CD14-positive monocyte (primary cell): ENCODE results near the gene ENTHD1. TPM values are rescaled to one million over a fixed set of nuclear protein-coding genes. Genes with fewer than 3 reads are reported as not detected.
A peak's percentile ranks its signal among the peaks of the same experiment; 100 is the strongest.

Experiments used
- DNase-seq, 3 donors: peaks; one replicate each; pipeline ENCODE4 v3.0.0-alpha.2; 2011 to 2022
- H2AFZ ChIP-seq: 2 replicates; pipeline ENCODE4 v1.6.0; 2012; ENCODE audit warnings: mild to moderate bottlenecking, low read depth, low read length, inconsistent platforms; ENCODE audit not compliant: insufficient read depth, poor library complexity, severe bottlenecking
- H3K27ac ChIP-seq, 2 donors: 1 replicate in 1 of 2; 2 replicates in 1 of 2; pipeline ENCODE4 v1.5.1; 2012 to 2013; ENCODE audit warnings: low read length in 2 of 2, control low read depth in 1 of 2, inconsistent platforms in 1 of 2, low read depth in 1 of 2, mild to moderate bottlenecking in 1 of 2
- H3K27me3 ChIP-seq, 2 donors: one replicate each; pipeline versions ENCODE4 v1.6.0 to v1.6.1; 2011 to 2013; ENCODE audit warnings: low read length in 2 of 2; ENCODE audit not compliant: control insufficient read depth in 2 of 2, insufficient read depth in 2 of 2
- H3K36me3 ChIP-seq, 2 donors: replicated peaks in 1 of 2; 1 replicate in 1 of 2; 2 replicates in 1 of 2; pipeline versions ENCODE4 v1.5.1 to v1.6.1; 2012 to 2013; ENCODE audit warnings: low read length in 2 of 2, control low read depth in 1 of 2, inconsistent platforms in 1 of 2, mild to moderate bottlenecking in 1 of 2; ENCODE audit not compliant: insufficient read depth in 2 of 2, control insufficient read depth in 1 of 2
- H3K4me1 ChIP-seq, 2 donors: 1 replicate in 1 of 2; 2 replicates in 1 of 2; pipeline versions ENCODE4 v1.5.1 to v1.6.1; 2012 to 2013; ENCODE audit warnings: low read length in 2 of 2, control low read depth in 1 of 2, inconsistent platforms in 1 of 2, mild to moderate bottlenecking in 1 of 2, moderate library complexity in 1 of 2; ENCODE audit not compliant: insufficient read depth in 2 of 2, control insufficient read depth in 1 of 2
- H3K4me2 ChIP-seq: replicated peaks from 2 replicates; pipeline ENCODE3; 2012; ENCODE audit warnings: low read length, moderate library complexity, mild to moderate bottlenecking; ENCODE audit not compliant: poor library complexity, severe bottlenecking; ENCODE audit errors: extremely low read depth
- H3K4me3 ChIP-seq, 3 experiments: fragments of 200-600 bp in 1 of 3; sonication (generic) in 1 of 3; replicated peaks in 1 of 3; 1 replicate in 2 of 3; 2 replicates in 1 of 3; pipeline ENCODE4 v1.5.1; 2011 to 2013; ENCODE audit warnings: low read length in 3 of 3, mild to moderate bottlenecking in 3 of 3, control low read depth in 2 of 3, low read depth in 2 of 3, inconsistent platforms in 1 of 3, moderate library complexity in 1 of 3
- H3K79me2 ChIP-seq: 2 replicates; pipeline ENCODE4 v1.6.0; 2012; ENCODE audit warnings: mild to moderate bottlenecking, control low read depth, inconsistent platforms, low read length, moderate library complexity; ENCODE audit not compliant: insufficient read depth
- H3K9ac ChIP-seq: 2 replicates; pipeline ENCODE4 v1.6.0; 2017; ENCODE audit warnings: low read length, mild to moderate bottlenecking; ENCODE audit not compliant: insufficient read depth, poor library complexity, severe bottlenecking
- H3K9me3 ChIP-seq, 2 donors: replicated peaks in 1 of 2; 1 replicate in 1 of 2; 2 replicates in 1 of 2; pipeline versions ENCODE4 v1.5.1 to v1.6.1; 2012 to 2013; ENCODE audit warnings: low read length in 2 of 2, control low read depth in 1 of 2; ENCODE audit not compliant: control insufficient read depth in 1 of 2, insufficient read depth in 1 of 2
- H4K20me1 ChIP-seq: 2 replicates; pipeline ENCODE4 v1.6.0; 2012; ENCODE audit warnings: mild to moderate bottlenecking, low read length, control low read depth, moderate library complexity; ENCODE audit not compliant: insufficient read depth
- H3K27ac Mint-ChIP-seq, 7 donors: one replicate each; pipeline ENCODE4 v1.8.0; 2020; ENCODE audit warnings: mild to moderate bottlenecking in 7 of 7, mixed read lengths in 7 of 7, moderate library complexity in 6 of 7, inconsistent platforms in 2 of 7
- H3K27me3 Mint-ChIP-seq, 3 donors: one replicate each; pipeline ENCODE4 v1.8.0; 2021 to 2022; ENCODE audit warnings: low read depth in 3 of 3, mild to moderate bottlenecking in 3 of 3, mixed read lengths in 3 of 3, moderate library complexity in 3 of 3, inconsistent platforms in 1 of 3
- H3K36me3 Mint-ChIP-seq, 2 donors: one replicate each; pipeline ENCODE4 v1.8.0; 2020; ENCODE audit warnings: mixed read lengths in 2 of 2, inconsistent platforms in 1 of 2, mild to moderate bottlenecking in 1 of 2
- H3K4me1 Mint-ChIP-seq: one replicate; pipeline ENCODE4 v1.8.0; 2020; ENCODE audit warnings: mild to moderate bottlenecking, mixed read lengths
- H3K4me3 Mint-ChIP-seq, 2 donors: one replicate each; pipeline ENCODE4 v1.8.0; 2020; ENCODE audit warnings: mild to moderate bottlenecking in 2 of 2, mixed read lengths in 2 of 2, moderate library complexity in 1 of 2
- H3K9me3 Mint-ChIP-seq, 7 donors: one replicate each; pipeline ENCODE4 v1.8.0; 2020 to 2022; ENCODE audit warnings: mixed read lengths in 7 of 7, mild to moderate bottlenecking in 6 of 7, moderate library complexity in 6 of 7, inconsistent platforms in 2 of 7
- WGBS: methylation state at CpG from one replicate; pipeline ENCODE4 v1.1.5; 2013; ENCODE audit warnings: missing lambda C conversion rate; ENCODE audit not compliant: insufficient coverage; 5-methylcytosine and 5-hydroxymethylcytosine counted together
- intact Hi-C, 2 donors: fragments of 100-400 bp; cut with micrococcal nuclease; formaldehyde crosslinking; loops; one replicate each; pipeline versions ENCODE4 v1.15.0 to v1.15.1; 2023
- polyA plus RNA-seq, 3 donors: library from polyadenylated mRNA; depleted of rRNA in 1 of 3; unstranded in 2 of 3; stranded (reverse) in 1 of 3; fragments of 300-500 nt in 2 of 3; fragments of >200 nt in 1 of 3; fragmentation: Illumina TruSeq in 2 of 3; gene quantifications; 1 replicate in 2 of 3; 2 replicates in 1 of 3; pipeline ENCODE4 v1.2.3, GENCODE V29; 2012 to 2021
- TF ChIP-seq, protein P1 (sequence below): fragments of 200-600 bp; IDR thresholded peaks from one replicate; pipeline ENCODE4 v1.8.0; 2022; ENCODE audit warnings: antibody characterized with exemption, mild to moderate bottlenecking

The ENTHD1 gene
- polyA plus RNA-seq, 3 donors = not detected

DNA sequence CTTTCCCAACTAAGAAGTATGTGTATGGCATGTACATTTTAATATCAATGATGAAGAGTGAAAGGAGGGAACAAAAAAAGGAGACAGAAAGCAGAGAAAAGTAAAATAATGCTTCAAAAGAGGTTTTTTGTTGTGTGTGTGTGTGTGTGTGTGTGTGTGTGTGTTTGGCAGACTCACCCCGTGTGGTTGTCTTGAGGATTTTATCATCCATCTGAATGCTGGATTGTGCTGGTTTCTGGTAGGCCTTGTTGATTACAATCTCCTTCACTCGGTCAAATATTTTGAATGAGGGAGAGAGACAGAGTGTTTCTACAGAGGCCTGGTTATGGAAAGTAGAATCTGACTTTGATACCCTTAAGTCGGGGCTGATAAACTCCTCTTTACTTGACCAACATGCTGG, 128.5 kb downstream of the ENTHD1 start:
- Histone ChIP-seq H3K4me2 (no peak overlapping the region), H3K27me3 (peaks cover 4 to 7% of the 10 kb centered on the region in 2 donors), H3K27ac (no peak overlapping the region), H2AFZ (no peak overlapping the region), H3K36me3 (no peaks in the 10 kb centered on the region), H3K9ac (no peak overlapping the region), H3K9me3 (no peaks in the 10 kb centered on the region), H3K4me3 (no peak overlapping the region), H3K79me2 (no peaks in the 10 kb centered on the region), H4K20me1 (no peaks in the 10 kb centered on the region), H3K4me1 (no peaks in the 10 kb centered on the region)
- peaks cover 2 to 9% (median 6%) of the 10 kb centered on the region in 7 donors for H3K9me3 Mint-ChIP-seq
- peaks cover 3 to 18% (median 4%) of the 10 kb centered on the region in 3 donors for H3K27me3 Mint-ChIP-seq
- intact Hi-C loops = no loop called here
- 100% methylated on average over 1 of the region's 3 CpGs for WGBS
- H3K4me3 Mint-ChIP-seq = no peak overlapping the region
- TF ChIP-seq, protein P1, sequence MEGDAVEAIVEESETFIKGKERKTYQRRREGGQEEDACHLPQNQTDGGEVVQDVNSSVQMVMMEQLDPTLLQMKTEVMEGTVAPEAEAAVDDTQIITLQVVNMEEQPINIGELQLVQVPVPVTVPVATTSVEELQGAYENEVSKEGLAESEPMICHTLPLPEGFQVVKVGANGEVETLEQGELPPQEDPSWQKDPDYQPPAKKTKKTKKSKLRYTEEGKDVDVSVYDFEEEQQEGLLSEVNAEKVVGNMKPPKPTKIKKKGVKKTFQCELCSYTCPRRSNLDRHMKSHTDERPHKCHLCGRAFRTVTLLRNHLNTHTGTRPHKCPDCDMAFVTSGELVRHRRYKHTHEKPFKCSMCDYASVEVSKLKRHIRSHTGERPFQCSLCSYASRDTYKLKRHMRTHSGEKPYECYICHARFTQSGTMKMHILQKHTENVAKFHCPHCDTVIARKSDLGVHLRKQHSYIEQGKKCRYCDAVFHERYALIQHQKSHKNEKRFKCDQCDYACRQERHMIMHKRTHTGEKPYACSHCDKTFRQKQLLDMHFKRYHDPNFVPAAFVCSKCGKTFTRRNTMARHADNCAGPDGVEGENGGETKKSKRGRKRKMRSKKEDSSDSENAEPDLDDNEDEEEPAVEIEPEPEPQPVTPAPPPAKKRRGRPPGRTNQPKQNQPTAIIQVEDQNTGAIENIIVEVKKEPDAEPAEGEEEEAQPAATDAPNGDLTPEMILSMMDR = no peak
- no peak for DNase-seq
- no peak overlapping the region for H3K27ac Mint-ChIP-seq
- no peaks in the 10 kb centered on the region for H3K36me3 Mint-ChIP-seq
- H3K4me1 Mint-ChIP-seq = no peaks in the 10 kb centered on the region

DNA sequence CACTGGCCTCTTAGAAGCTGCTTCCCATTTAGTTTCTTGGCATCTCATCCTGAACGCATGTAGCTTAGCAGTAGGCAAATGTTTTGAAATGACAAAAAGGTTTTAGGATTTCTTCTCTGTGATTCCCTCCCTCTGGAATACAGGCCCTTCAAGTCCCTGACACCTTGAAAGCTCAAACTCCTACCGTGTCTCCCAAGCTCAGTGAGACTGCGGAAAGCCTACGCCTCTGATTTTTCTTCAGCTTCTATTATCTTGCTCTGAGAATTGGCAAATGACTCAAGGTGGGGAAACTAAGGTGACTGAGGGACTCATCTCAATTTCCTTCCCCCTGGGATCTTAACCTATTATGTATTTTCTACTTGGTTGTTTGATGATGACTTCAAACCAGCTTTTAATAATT, 130.3 kb downstream of the ENTHD1 start:
- Histone ChIP-seq H3K27ac (no peak overlapping the region), H3K79me2 (no peaks in the 10 kb centered on the region), H3K4me2 (no peak overlapping the region), H3K4me1 (no peaks in the 10 kb centered on the region), H3K27me3 (peaks cover 4 to 7% of the 10 kb centered on the region in 2 donors), H3K9me3 (no peaks in the 10 kb centered on the region), H3K9ac (no peak overlapping the region), H3K4me3 (no peak overlapping the region), H4K20me1 (no peaks in the 10 kb centered on the region), H3K36me3 (no peaks in the 10 kb centered on the region), H2AFZ (no peak overlapping the region)
- peak overlapping the region in 1 of 2 donors; percentile 18 for H3K4me3 Mint-ChIP-seq
- peaks cover 3 to 18% (median 4%) of the 10 kb centered on the region in 3 donors for H3K27me3 Mint-ChIP-seq
- no CpG with 5 or more reads among the region's 4 CpGs for WGBS
- TF ChIP-seq, protein P1 = no peak
- H3K27ac Mint-ChIP-seq = no peak overlapping the region
- H3K36me3 Mint-ChIP-seq = no peaks in the 10 kb centered on the region
- no peak for DNase-seq
- H3K4me1 Mint-ChIP-seq = no peaks in the 10 kb centered on the region
- H3K9me3 Mint-ChIP-seq = peaks cover 2 to 9% (median 5%) of the 10 kb centered on the region in 7 donors
- intact Hi-C loops = no loop called here
